ENCODE data around the gene COTL1. TPM values are rescaled to one million over a fixed set of nuclear protein-coding genes. Genes with fewer than 3 reads are reported as not detected.

COTL1 gene
- total and polyA plus RNA-seq, 9 of the 15 experiments (the other 6 are each of a cell fraction or from before 2014, with no cell fraction given): 27.7 to 185 (median 72.5) TPM

DNA sequence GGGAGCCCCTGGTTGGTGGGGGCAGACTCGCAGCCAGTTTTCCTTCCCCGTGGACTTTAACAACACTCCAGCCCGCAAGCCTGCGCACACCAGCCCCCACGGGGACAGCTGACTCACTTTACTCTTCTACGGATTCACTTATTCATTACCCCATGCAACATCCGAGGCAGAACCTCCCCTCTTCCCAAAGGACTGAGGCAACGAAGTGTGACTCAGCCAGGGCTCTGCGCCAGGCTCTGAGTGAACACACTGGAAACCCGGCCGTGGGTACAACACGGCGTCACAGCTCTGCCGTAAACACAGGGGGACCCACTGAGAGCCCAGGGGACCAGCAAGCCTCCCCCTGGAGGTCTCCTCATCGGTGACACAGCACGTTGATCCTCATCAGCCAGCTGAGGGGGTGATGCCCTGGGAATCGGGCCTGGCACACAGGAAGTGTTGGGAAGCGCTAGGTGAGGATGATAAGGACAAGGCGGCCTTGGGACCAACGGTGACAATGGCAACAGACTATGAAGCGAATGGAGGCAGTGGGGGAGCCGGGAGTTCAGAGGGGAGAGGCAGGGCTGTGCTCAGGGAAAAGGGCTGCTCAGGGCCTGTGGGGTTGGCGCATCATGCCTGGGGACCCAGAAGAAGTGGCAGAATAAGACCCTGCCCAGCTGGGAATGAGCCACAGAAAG lies 14.6 kb downstream of the COTL1 start (continued):
- no peak for TF ChIP-seq SFPQ (IDR thresholded peaks at IDR 0.05; ENCODE audit: low read depth, low read length)
- TF ChIP-seq ATF7 (IDR thresholded peaks at IDR 0.05): no peak
- no peak for TF ChIP-seq MAFF (IDR thresholded peaks at IDR 0.05; ENCODE audit: low read length)
- TF ChIP-seq BRCA1 (IDR thresholded peaks at IDR 0.05): no peak
- no peak for TF ChIP-seq BRCA1 (CRISPR knock-in tag; IDR thresholded peaks at IDR 0.05)
- TF ChIP-seq BMI1 (IDR thresholded peaks at IDR 0.05; ENCODE audit: low read length): no peak
- no peak for TF ChIP-seq RB1 (IDR thresholded peaks at IDR 0.05; ENCODE audit: low read depth)
- TF ChIP-seq NFRKB (IDR thresholded peaks at IDR 0.05; ENCODE audit: low read depth): no peak
- no peak for TF ChIP-seq FOXA1 (IDR thresholded peaks at IDR 0.05; ENCODE audit: borderline replicate concordance)
- TF ChIP-seq ZKSCAN3 (CRISPR knock-in tag; IDR thresholded peaks at IDR 0.05): no peak
- no peak for TF ChIP-seq ZNF778 (CRISPR knock-in tag; IDR thresholded peaks at IDR 0.05)
- no peak for TF ChIP-seq KLF6 (CRISPR knock-in tag; IDR thresholded peaks at IDR 0.05; ENCODE audit: borderline replicate concordance)
- TF ChIP-seq ZNF24 (IDR thresholded peaks at IDR 0.05): peak; percentile 68; the same call in 1 of the 2 replicates
- no peak for TF ChIP-seq ZFP36 (IDR thresholded peaks at IDR 0.05; ENCODE audit: low read depth, low read length, partially characterized antibody)
- no peak for TF ChIP-seq E4F1 (CRISPR knock-in tag; IDR thresholded peaks at IDR 0.05; ENCODE audit: borderline replicate concordance)
- no peak for TF ChIP-seq ZFPM2 (CRISPR knock-in tag; IDR thresholded peaks at IDR 0.05)
- no peak for TF ChIP-seq ZKSCAN8 (CRISPR knock-in tag; IDR thresholded peaks at IDR 0.05)
- no peak for TF ChIP-seq ZSCAN29 (IDR thresholded peaks at IDR 0.05)
- TF ChIP-seq SMARCA4 (IDR thresholded peaks at IDR 0.05): peak; percentile 51; the same call in 1 of the 2 replicates
- no peak; the same call in 1 of the 2 replicates for TF ChIP-seq PHF8 (IDR thresholded peaks at IDR 0.05; ENCODE audit: borderline replicate concordance, low read length)
- no peak for TF ChIP-seq TAF1 (IDR thresholded peaks at IDR 0.05; ENCODE audit: control insufficient read depth, extremely low read depth, insufficient read depth, low read length, severe bottlenecking)
- no peak for TF ChIP-seq HLTF (IDR thresholded peaks at IDR 0.05)
- no peak for TF ChIP-seq ZNF239 (CRISPR knock-in tag; IDR thresholded peaks at IDR 0.05)
- TF ChIP-seq ZNF224 (CRISPR knock-in tag; IDR thresholded peaks at IDR 0.05): no peak
- 0 out of 4 replicates have a peak, but pooled peaks of 1 of the 2 experiments have one; percentile 20 for TF ChIP-seq ZNF639 (CRISPR knock-in tag; conservative IDR thresholded peaks at IDR 0.05 in 1 of 2, IDR thresholded peaks at IDR 0.05 in 1 of 2)
- no peak for TF ChIP-seq SAFB (IDR thresholded peaks at IDR 0.05; ENCODE audit: borderline replicate concordance, low read depth, low read length)
- no peak for TF ChIP-seq NCOA1 (IDR thresholded peaks at IDR 0.05; ENCODE audit: low read depth)

Data from K562 (cell line).